Stimulated activated CD4-positive, alpha-beta T cell treated with anti-CD3 and anti-CD28 coated beads, TNF-alpha, amount 100 ng/mL, for 24 hours (primary cell): Measurements from ENCODE around the gene DMRT3.
A peak's percentile ranks its signal among the peaks of the same experiment; 100 is the strongest.

ENCODE experiments used
- DNase-seq, 3 experiments: peaks; one replicate each; pipeline ENCODE4 v3.0.0-alpha.2; 2020; ENCODE audit warnings: low read depth in 3 of 3

The DMRT3 gene

GRCh38 chr9:1002678-1003077 is 26.2 kb downstream of the DMRT3 start:
- no peak for DNase-seq

GRCh38 chr9:1005043-1005667 is 28.7 kb downstream of the DMRT3 start:
- no peak for DNase-seq

- DNase-seq: no peak
Measured at GRCh38 chr9:1007312-1007711, 30.9 kb downstream of the DMRT3 start.

GRCh38 chr9:1008216-1008615 is 31.8 kb downstream of the DMRT3 start:
- no peak for DNase-seq

DNA sequence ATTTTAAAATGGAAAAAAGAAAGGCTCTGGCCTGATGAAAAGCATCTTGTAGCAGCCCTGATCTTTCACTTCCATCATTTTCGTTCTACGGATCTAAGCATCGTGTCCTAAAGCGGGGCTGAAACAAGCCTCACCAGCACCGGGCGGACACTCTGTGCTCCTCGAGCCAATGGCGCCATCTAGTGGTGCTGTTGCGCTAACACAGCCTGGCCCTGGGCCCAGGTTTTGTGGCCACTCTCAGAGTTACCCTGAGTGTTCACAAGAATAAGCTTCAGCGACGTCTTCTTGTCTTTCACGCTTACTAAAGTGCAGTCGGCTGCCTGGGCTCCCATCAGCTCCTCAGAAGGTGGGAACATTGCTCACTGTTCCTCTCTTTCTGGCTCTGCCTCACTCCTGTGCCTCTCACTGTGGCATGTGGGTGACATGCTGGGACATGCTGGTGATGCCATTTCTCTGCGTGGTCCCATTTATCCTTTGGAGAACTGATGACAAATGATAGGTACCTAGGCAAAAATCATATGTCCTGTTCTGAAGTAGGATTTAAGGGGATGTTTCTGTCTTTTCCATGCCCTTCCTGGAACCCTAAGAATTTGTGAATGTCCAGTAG is 32.7 kb downstream of the DMRT3 start:
- peak; percentile 58 to 74 (median 69) for DNase-seq

DNA sequence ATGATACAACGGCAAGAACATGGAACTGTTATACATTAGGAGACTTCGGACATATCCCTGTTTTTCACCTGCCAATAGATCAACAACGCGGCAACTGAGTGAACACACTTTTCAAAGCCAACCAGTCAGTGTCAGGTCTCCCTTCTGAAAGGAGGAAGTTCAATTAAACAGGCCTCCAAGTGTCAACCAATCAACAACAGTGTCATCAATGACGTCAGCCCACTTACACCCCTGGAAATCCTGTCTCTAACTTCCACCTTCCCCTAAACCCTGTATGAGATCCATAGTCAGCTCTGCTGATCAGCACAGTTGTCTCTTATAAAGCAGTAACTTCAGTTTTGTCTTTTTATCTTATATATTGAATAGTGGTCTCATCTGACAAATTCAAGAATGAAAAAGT is 36.6 kb downstream of the DMRT3 start:
- no peak for DNase-seq

DNA sequence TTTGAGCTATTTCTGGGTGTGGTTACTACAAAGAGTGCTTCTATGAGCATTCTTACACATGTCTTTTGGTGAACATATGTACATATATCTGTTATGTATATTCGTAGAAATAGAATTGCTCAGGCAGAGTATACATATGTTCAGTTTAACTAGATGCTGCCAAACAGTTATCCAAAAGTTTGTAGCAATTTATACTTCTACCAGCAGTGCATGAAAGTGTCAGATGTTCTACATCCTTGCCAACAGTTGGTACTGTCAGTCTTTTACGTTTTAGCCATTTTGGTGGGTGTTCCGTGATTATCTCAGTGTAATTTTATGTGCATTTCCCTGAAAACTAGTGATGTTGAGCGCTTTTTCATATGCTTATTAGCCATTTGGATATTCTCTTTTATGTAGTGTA is 37.8 kb downstream of the DMRT3 start:
- DNase-seq: no peak

DNA sequence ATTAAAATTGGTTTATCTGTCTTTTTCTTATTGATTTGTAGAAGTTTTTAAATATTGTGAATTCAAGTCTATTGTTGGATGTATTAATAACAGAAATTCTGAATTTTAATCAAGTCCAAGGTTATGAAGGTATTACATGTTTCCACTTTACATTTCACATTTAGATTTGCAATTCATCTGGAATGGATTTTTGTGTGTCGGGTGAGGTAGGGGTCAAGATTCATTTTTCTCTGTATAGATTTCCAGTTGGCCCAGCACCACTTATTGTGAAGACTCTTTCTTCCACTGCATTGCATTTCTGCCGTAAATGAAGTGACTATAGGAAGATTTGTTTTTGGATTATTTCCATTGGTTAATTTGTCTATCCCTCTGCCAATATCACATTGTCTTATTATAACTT is 38.2 kb downstream of the DMRT3 start:
- DNase-seq: no peak

GRCh38 chr9:1018121-1018520 is 41.7 kb downstream of the DMRT3 start:
- peak in 1 of 3 experiments; percentile 18 for DNase-seq

DNA sequence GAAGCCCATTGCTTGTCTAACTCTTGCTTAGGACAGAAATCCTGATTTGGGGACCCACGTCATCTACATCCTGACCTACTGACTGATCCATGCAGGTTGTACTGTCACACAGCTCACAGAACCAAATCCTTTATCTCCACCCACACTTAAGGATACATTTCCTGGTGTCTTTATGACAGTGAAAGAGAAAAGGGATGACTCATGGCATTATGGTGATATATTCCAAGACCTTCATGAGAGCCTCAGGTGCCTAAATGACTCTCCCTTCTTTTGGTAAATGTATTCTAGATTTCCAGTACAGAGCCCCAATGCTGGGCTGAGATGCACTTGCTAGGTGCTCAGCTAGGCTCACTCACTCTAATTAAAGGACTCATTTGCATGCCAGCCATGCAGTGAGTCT is 47.7 kb downstream of the DMRT3 start:
- no peak for DNase-seq

DNA sequence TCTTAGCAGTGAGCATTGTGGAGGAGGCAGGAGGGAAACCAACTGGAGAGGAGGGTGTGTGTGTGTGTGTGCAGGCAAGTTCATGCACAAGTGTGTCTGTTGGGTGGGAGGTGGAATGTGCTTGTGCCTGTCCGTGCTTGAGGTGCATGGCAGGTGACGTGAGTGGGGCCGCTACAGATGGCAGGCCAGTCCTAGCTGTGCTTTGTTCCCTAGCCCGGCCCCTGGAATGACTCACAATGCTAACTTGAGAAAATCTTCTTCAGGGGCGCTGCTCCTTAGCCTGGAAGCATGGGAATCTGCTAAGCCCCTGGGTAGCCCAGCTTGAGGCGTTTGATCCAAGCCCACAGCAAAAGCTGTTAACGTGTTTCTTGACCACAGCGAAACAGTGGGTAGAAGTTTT is 48.7 kb downstream of the DMRT3 start:
- DNase-seq: no peak

- no peak for DNase-seq
Measured at GRCh38 chr9:1026219-1026618, 49.8 kb downstream of the DMRT3 start.

DNA sequence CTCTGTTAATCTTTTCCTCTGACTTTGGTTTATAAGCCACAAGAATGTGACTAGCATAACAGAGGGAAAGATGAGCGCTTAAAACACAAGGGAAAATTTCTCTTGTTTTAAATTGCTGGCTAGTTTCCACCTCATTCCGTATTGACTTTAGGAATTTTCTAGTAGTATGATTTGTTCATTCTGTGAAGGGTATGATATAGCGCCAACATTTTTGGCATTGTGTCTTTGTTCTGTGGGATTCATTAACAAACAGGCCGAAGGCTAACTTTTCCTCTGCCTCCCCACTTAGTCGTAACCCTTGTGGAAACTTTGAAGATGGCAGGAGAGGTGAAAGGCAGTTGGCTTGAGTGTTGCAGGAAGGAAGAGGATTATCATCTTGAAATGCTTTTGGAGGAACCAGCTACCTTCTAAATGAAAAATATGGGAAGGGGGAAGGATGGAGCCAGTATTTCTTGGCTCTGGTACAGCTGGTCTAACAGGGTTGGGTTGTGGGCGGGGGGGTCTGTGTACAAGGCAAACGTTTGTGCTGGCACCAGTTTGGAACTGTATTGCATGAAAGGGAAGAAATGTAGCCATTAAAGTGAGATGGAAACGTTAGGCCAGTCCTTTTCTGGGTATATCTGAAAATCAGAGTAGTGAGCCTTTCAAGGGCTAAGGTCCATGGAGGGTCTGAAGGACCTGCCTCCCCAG is 52.2 kb downstream of the DMRT3 start:
- DNase-seq: no peak

GRCh38 chr9:1031951-1032601 is 55.6 kb downstream of the DMRT3 start:
- no peak for DNase-seq

GRCh38 chr9:1034271-1034670 is 57.8 kb downstream of the DMRT3 start:
- DNase-seq: no peak

DNA sequence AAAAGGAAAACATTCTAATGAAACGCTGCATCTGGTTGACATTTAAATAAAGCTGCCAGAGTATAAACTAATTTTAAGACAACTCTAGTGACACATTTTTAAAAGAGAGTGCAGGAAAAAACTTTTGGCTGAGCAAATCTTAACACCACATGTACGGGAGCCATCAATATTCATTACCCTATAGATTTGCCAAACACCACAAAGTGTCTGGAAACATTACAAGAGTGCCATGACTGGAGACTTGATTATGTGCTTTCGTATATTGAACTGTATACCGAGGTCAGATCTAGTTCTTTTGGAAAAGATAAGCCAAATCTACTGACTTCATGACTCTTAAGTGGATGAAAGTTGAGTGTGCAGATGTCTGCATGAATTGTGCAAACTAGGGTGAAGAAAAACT is 63.1 kb downstream of the DMRT3 start:
- no peak for DNase-seq
